Prostate gland (tissue), 2 donors: ENCODE measurements around the gene METTL13.

Experiments used
- CTCF ChIP-seq, 4 experiments: fragments of 200-600 bp in 2 of 4; fragments of 450-650 bp in 2 of 4; sonication (generic) in 2 of 4; IDR thresholded peaks; 1 replicate in 3 of 4; 2 replicates in 1 of 4; pipeline ENCODE4 v1.5.1; 2016 to 2019; ENCODE audit warnings: antibody characterized with exemption in 4 of 4, mild to moderate bottlenecking in 2 of 4, moderate library complexity in 2 of 4
- POLR2A ChIP-seq: fragments of 450-650 bp; IDR thresholded peaks from one replicate; pipeline ENCODE4 v1.6.1; 2016; ENCODE audit warnings: antibody characterized with exemption, mild to moderate bottlenecking
- POLR2AphosphoS5 ChIP-seq: sonication (generic); formaldehyde crosslinking; IDR thresholded peaks from one replicate; pipeline ENCODE4 v1.6.1; 2017; ENCODE audit warnings: antibody characterized with exemption

- no peak for TF ChIP-seq POLR2A
- TF ChIP-seq CTCF (IDR thresholded peaks at IDR 0.05) = no peak
- TF ChIP-seq POLR2AphosphoS5 = no peak
These were observed 2.5 kb downstream of the METTL13 start for GRCh38 chr1:171783816-171784530.
